ENCODE measurements around the gene CCDC85A. TPM values are rescaled to one million over a fixed set of nuclear protein-coding genes. Genes with fewer than 3 reads are reported as not detected.

CCDC85A gene
- total and polyA plus RNA-seq, 2 experiments from 2014 or later: 2.5 to 3.3 TPM

DNA sequence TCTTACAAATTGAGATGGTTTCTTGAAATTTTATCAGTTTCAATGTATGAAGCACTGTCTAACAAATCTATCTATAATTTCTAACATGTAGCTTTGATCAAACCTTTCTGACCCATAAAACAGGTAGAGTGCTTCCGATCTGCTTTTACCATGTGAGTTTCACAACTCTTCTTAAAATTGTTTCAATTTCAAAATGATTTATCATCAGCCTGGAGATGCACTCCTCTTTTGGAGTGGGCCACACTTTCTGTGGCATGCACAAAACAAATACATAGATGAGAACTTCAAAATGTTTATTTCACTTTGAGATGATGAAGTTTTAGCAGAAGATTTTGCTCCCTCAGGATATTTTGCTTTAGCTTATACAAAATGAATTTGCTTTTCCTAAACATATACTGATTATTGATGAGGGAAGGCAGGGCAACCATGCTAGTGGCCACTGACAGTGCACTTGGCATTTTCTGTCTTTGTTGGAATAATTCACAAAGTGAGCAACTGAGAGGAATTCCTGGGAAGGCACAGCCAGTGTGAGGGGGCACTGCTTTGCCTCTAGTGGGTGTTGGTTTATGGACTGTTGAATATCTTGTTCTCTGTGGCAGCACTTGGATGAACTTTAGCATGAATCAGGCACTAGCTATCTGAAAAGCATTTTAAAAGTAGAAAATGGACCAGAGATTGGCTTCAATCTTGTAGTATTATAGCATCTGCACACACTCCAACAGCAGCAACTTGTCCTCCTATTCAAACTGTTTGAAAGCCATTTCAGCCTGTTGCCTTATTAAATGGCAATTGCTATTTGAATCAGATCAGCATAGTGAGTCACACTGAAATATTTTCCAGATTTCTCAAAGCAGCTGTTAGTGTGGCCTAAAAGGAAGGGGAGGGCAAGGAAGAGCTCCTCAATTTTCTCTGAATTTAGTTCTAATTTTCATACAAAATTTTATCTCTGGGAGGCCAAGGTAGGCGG lies 193.2 kb downstream of the CCDC85A start:
- Histone ChIP-seq H4K20me1 (ENCODE audit: insufficient read depth, poor library complexity, severe bottlenecking) (no peaks in the 10 kb centered on the region), H3K9me3 (ENCODE audit: low read depth) (no peaks in the 10 kb centered on the region), H3K4me2 (no peak overlapping the region), H3K4me3 (no peak overlapping the region), H3K27me3 (no peaks in the 10 kb centered on the region), H2AFZ (no peak overlapping the region), H3K27ac (no peak overlapping the region), H3K79me2 (no peaks in the 10 kb centered on the region), H3K36me3 (replicated peaks; ENCODE audit: insufficient read depth, low read depth) (no peaks in the 10 kb centered on the region), H3K4me1 (ENCODE audit: insufficient read depth) (peaks cover under 1% of the 10 kb centered on the region), H3K9me2 (replicated peaks; ENCODE audit: insufficient read depth) (no peaks in the 10 kb centered on the region)
- TF ChIP-seq EZH2phosphoT487 (IDR thresholded peaks at IDR 0.05; ENCODE audit: low read depth, severe bottlenecking, unreplicated experiment) (no peak), EZH2 (IDR thresholded peaks at IDR 0.05; ENCODE audit: borderline replicate concordance) (no peak)
- TF ChIP-seq, protein P1, sequence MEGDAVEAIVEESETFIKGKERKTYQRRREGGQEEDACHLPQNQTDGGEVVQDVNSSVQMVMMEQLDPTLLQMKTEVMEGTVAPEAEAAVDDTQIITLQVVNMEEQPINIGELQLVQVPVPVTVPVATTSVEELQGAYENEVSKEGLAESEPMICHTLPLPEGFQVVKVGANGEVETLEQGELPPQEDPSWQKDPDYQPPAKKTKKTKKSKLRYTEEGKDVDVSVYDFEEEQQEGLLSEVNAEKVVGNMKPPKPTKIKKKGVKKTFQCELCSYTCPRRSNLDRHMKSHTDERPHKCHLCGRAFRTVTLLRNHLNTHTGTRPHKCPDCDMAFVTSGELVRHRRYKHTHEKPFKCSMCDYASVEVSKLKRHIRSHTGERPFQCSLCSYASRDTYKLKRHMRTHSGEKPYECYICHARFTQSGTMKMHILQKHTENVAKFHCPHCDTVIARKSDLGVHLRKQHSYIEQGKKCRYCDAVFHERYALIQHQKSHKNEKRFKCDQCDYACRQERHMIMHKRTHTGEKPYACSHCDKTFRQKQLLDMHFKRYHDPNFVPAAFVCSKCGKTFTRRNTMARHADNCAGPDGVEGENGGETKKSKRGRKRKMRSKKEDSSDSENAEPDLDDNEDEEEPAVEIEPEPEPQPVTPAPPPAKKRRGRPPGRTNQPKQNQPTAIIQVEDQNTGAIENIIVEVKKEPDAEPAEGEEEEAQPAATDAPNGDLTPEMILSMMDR (IDR thresholded peaks at IDR 0.05; ENCODE audit: poor library complexity): no peak
- DNase-seq (ENCODE audit: low spot score): no peak
- 91% methylated on average over 2 of the region's 2 CpGs for WGBS (ENCODE audit: low lambda C conversion rate, missing lambda C conversion rate)

DNA sequence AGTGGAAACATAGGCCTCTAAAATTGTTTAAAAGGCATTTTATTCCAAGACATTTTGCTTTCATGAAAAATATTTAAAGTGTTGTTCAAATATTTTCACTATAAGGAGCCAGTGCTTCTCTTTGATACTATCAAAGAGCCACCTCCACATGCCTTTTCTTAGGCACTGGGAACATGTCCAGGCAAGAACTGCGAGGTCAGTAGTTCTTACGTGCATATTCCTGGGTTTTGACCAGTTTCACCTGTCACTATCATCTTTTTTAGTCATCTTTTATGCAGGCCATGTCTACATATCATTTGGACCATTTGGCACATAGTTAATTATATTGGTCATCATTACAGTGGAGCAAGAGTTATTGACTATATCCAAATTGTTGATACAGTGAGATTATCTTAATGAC lies 195.3 kb downstream of the CCDC85A start:
- H3K79me2 ChIP-seq: no peaks in the 10 kb centered on the region
- no peaks in the 10 kb centered on the region for H3K9me2 ChIP-seq (replicated peaks; ENCODE audit: insufficient read depth)
- no peaks in the 10 kb centered on the region for H3K9me3 ChIP-seq (ENCODE audit: low read depth)
- H3K4me2 ChIP-seq: no peak overlapping the region
- peaks cover 4% of the 10 kb centered on the region for H3K4me1 ChIP-seq (ENCODE audit: insufficient read depth)
- no peaks in the 10 kb centered on the region for H4K20me1 ChIP-seq (ENCODE audit: insufficient read depth, poor library complexity, severe bottlenecking)
- H2AFZ ChIP-seq: no peak overlapping the region
- no peak overlapping the region for H3K27ac ChIP-seq
- TF ChIP-seq, protein P1 (IDR thresholded peaks at IDR 0.05; ENCODE audit: poor library complexity): no peak
- 89% methylated on average over 2 of the region's 2 CpGs for WGBS (ENCODE audit: low lambda C conversion rate, missing lambda C conversion rate)
- H3K4me3 ChIP-seq: no peak overlapping the region
- H3K36me3 ChIP-seq (replicated peaks; ENCODE audit: insufficient read depth, low read depth): no peaks in the 10 kb centered on the region
- H3K27me3 ChIP-seq: no peaks in the 10 kb centered on the region
- no peak for DNase-seq (ENCODE audit: low spot score)

DNA sequence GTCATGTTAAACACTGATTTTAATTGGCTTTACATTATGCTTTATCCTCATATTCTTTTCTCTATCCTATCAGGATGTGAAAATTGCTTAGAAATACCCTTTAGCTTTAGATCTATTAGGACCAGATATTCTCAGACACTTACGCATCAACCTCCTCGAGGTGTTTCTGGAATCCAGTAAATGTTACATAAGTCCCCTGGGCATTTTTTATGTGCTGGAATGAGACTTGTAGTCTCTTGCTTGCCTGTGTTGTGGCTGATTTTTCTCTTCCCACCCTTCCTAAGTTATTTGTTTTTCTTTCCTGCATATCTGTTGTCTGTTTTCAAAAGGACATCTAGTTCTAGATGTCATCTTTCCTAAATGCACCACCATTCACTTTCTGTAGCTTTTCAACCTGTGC lies 197.1 kb downstream of the CCDC85A start:
- H4K20me1 ChIP-seq (ENCODE audit: insufficient read depth, poor library complexity, severe bottlenecking): no peaks in the 10 kb centered on the region
- 57% methylated on average over 2 of the region's 2 CpGs for WGBS (ENCODE audit: low lambda C conversion rate, missing lambda C conversion rate)
- H3K9me3 ChIP-seq (ENCODE audit: low read depth): no peaks in the 10 kb centered on the region

More for the DNA sequence above, 197.1 kb downstream of the CCDC85A start:
- no peaks in the 10 kb centered on the region for H3K36me3 ChIP-seq (replicated peaks; ENCODE audit: insufficient read depth, low read depth)
- H3K79me2 ChIP-seq: no peaks in the 10 kb centered on the region
- TF ChIP-seq, protein P1 (IDR thresholded peaks at IDR 0.05; ENCODE audit: poor library complexity): no peak
- TF ChIP-seq EZH2phosphoT487 (IDR thresholded peaks at IDR 0.05; ENCODE audit: low read depth, severe bottlenecking, unreplicated experiment) (no peak), EZH2 (IDR thresholded peaks at IDR 0.05; ENCODE audit: borderline replicate concordance) (no peak)
- peaks cover 4% of the 10 kb centered on the region for H3K4me1 ChIP-seq (ENCODE audit: insufficient read depth)
- H3K4me3 ChIP-seq: no peak overlapping the region
- H3K4me2 ChIP-seq: no peak overlapping the region
- H3K27ac ChIP-seq: no peak overlapping the region
- DNase-seq (ENCODE audit: low spot score): no peak
- H3K9me2 ChIP-seq (replicated peaks; ENCODE audit: insufficient read depth): no peaks in the 10 kb centered on the region
- no peaks in the 10 kb centered on the region for H3K27me3 ChIP-seq
- no peak overlapping the region for H2AFZ ChIP-seq
